Measurements from ENCODE around the gene PRKAR1B. TPM values are rescaled to one million over a fixed set of nuclear protein-coding genes. Genes with fewer than 3 reads are reported as not detected.
A peak's percentile ranks its signal among the peaks of the same experiment; 100 is the strongest.

Gene PRKAR1B
- total RNA-seq, 1 donor from 2014 or later, result 14.0 TPM

DNA sequence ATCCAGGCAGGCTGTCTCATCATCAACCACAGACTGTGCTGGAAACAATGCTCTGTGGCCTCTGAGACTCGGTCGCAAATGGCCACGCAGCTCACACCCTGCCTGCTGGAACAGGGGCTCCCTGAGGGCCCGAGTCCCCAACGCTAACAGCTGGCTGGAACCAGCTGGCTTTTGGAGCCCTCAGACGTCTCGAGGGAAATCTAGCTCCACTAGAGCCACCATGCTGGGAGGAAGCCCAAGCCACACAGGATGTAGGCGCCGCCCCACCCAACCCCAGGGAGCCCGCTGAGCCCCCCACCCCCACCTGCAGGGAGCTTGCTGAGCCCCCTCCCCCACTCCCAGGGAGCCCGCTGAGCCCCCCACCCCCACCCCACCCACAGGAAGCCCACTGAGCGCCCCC, 186.1 kb downstream of the PRKAR1B start:
- TF ChIP-seq, protein P1, sequence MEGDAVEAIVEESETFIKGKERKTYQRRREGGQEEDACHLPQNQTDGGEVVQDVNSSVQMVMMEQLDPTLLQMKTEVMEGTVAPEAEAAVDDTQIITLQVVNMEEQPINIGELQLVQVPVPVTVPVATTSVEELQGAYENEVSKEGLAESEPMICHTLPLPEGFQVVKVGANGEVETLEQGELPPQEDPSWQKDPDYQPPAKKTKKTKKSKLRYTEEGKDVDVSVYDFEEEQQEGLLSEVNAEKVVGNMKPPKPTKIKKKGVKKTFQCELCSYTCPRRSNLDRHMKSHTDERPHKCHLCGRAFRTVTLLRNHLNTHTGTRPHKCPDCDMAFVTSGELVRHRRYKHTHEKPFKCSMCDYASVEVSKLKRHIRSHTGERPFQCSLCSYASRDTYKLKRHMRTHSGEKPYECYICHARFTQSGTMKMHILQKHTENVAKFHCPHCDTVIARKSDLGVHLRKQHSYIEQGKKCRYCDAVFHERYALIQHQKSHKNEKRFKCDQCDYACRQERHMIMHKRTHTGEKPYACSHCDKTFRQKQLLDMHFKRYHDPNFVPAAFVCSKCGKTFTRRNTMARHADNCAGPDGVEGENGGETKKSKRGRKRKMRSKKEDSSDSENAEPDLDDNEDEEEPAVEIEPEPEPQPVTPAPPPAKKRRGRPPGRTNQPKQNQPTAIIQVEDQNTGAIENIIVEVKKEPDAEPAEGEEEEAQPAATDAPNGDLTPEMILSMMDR (IDR thresholded peaks at IDR 0.05; ENCODE audit: insufficient read depth, low read length, severe bottlenecking), result no peak
- Histone ChIP-seq H3K27me3 (ENCODE audit: control insufficient read depth, insufficient read depth, low read length) (no peaks in the 10 kb centered on the region), H3K36me3 (ENCODE audit: control insufficient read depth, insufficient read depth, low read length) (no peaks in the 10 kb centered on the region), H3K4me3 (ENCODE audit: low read depth, low read length) (no peak overlapping the region)
- FAIRE-seq (no peak), DNase-seq (ENCODE audit: low read depth) (no peak)

DNA sequence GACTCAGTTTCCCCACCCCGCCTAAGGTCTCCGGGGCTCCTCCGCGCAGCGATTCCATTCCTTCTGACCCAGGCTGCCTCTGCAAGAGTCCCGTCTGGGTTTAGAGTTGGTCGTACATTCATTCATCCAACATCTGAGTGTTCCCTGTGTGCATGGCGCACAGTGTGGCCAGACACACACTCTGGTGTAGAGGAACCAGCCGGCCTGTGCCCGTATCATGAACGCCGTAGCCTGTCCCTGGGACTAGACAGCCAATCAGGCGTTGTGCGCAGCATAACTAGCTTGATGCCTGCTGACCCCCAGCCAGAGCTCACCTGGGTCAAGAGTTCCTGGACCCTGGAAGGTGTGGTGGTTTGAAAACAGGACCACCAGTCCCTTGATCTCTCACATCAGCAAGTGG, 186.5 kb downstream of the PRKAR1B start:
- no peaks in the 10 kb centered on the region for H3K27me3 ChIP-seq (ENCODE audit: control insufficient read depth, insufficient read depth, low read length)
- FAIRE-seq, result peak; percentile 50
- H3K4me3 ChIP-seq (ENCODE audit: low read depth, low read length), result no peak overlapping the region
- H3K36me3 ChIP-seq (ENCODE audit: control insufficient read depth, insufficient read depth, low read length), result no peaks in the 10 kb centered on the region
- TF ChIP-seq, protein P1 (IDR thresholded peaks at IDR 0.05; ENCODE audit: insufficient read depth, low read length, severe bottlenecking), result no peak
- no peak for DNase-seq (ENCODE audit: low read depth)

GRCh38 chr7:539731-540411, 187.2 kb downstream of the PRKAR1B start:
- H3K4me3 ChIP-seq (ENCODE audit: low read depth, low read length), result no peak overlapping the region
- no peaks in the 10 kb centered on the region for H3K36me3 ChIP-seq (ENCODE audit: control insufficient read depth, insufficient read depth, low read length)
- TF ChIP-seq, protein P1 (IDR thresholded peaks at IDR 0.05; ENCODE audit: insufficient read depth, low read length, severe bottlenecking), result no peak
- DNase-seq (ENCODE audit: low read depth) (peak; percentile 92), FAIRE-seq (no peak)
- no peaks in the 10 kb centered on the region for H3K27me3 ChIP-seq (ENCODE audit: control insufficient read depth, insufficient read depth, low read length)

DNA sequence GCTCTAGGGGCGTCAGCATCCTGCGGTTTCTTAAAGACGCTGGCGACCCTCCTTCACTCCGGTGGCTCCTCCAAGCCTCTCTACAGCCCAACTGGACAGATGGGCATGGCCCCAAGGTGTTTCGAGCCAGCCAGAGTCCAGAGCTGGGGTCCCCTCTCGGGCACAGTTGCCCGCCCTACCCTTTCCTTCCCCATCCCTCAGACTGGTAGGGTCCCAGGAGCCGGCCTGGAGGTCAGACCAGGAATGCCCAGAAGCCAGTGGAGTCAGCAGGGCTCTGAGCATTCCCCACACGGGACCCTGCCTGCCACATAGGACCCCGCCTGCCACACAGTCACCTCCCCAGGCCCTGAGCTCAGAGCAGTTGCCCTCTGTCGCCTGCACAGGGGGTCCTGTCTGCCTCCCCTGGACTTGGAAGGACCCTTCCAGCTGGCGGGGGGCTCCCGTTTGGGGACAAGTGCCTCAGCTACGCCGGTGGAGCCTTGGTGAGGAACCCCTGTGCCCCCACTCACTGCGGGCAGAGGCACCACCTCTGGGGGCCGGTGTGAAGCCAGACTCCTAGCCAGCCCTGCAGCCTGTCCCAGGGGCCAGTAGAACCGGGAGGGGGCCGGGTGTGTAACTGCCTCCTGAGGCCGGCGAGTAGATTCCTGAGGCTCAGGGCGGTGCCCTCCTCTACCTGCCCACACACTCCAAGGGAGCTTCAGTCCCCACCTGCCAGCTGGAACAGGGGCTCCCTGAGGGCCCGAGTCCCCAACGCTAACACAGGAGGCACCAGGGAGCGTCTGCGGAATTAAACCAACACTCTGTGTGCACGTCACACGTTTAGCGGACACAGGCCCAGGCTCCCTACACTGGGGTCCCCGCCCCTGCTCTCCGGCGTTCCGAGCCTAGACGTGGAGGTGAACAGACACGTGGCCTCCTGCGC, 188.1 kb downstream of the PRKAR1B start:
- Histone ChIP-seq H3K36me3 (ENCODE audit: control insufficient read depth, insufficient read depth, low read length) (no peaks in the 10 kb centered on the region), H3K27me3 (ENCODE audit: control insufficient read depth, insufficient read depth, low read length) (no peaks in the 10 kb centered on the region), H3K4me3 (ENCODE audit: low read depth, low read length) (peak overlapping the region; percentile 51)
- FAIRE-seq (no peak), DNase-seq (ENCODE audit: low read depth) (peak; percentile 70)
- TF ChIP-seq, protein P1 (IDR thresholded peaks at IDR 0.05; ENCODE audit: insufficient read depth, low read length, severe bottlenecking), result no peak

GRCh38 chr7:537911-538634, 189.0 kb downstream of the PRKAR1B start:
- TF ChIP-seq, protein P1 (IDR thresholded peaks at IDR 0.05; ENCODE audit: insufficient read depth, low read length, severe bottlenecking), result no peak
- peak overlapping the region; percentile 51 for H3K4me3 ChIP-seq (ENCODE audit: low read depth, low read length)
- no peaks in the 10 kb centered on the region for H3K36me3 ChIP-seq (ENCODE audit: control insufficient read depth, insufficient read depth, low read length)
- H3K27me3 ChIP-seq (ENCODE audit: control insufficient read depth, insufficient read depth, low read length), result no peaks in the 10 kb centered on the region
- no peak for FAIRE-seq
- peak; percentile 84 for DNase-seq (ENCODE audit: low read depth)

All from bronchial epithelial cell (primary cell).